GM20431 (cell line): ENCODE measurements around the gene ICAM2.
"Not testable (repeated sequence)": the region's sequence is repeated elsewhere in the genome, so short reads cannot be mapped to it uniquely, and the experiment has no call there.

ENCODE experiments used
- in situ Hi-C: fragments of 300-500 bp; cut with MseI, MboI; formaldehyde crosslinking; loops from one replicate; pipeline ENCODE4 v1.15.0; 2020; ENCODE audit warnings: low sequenced_read_pairs; ENCODE audit not compliant: unreplicated experiment

Gene ICAM2

DNA sequence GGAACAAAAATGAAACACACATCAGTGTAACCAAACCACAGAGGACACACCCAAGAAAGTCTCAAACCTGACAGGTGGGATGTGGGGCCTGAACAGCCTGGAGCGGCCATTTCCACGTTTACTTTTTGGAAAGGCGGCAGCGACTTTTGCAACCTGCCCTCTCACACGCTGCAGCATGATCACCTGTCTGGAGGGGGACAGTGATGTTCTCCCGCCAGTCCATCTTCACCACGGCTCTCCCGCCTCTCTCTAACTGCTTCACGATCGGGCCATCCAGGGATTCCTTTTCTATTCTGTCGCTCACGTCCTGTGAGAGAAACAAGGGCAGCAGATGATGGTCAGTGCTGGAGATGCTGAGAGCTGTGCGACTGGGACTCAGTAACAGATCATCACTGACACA lies 24.7 kb upstream of the ICAM2 start:
- in situ Hi-C loops = no loop called here

GRCh38 chr17:64042700-64043485 lies 22.5 kb upstream of the ICAM2 start:
- in situ Hi-C loops = no loop called here

GRCh38 chr17:64041912-64042311 lies 21.5 kb upstream of the ICAM2 start:
- in situ Hi-C loops = no loop called here

DNA sequence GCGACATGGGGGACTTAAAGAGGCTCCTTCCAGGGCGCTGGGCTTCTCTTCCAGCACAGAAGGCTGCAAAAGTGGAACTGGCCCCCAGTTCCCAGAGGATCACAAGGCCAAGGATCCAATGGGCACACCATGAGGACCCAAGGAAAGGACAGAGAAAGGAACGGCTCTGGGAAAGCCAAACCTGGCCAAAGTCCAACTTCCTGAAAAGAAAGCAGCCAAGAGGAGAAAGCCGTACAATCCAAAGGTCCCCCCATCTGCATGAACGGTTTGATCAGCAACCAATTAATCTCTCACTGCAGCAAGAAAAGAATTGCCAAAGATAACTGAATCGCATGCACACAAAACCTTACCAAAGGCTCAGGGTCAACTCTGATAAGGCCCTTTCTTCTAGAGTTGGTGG lies 19.8 kb upstream of the ICAM2 start:
- in situ Hi-C loops = no loop called here

DNA sequence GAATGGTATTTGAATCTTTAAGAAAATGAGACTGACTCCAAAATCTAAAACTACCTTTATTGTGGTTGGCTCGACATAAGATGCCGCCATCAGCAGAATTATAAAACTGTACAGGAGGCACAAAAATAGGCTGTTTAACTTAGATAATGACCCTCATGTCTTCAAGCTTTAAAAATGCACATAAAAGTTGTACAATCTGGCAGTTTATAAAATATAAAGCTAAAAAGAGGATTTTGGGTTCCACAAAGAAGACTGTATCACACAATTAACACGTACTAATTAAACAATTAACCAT lies 18.6 kb upstream of the ICAM2 start:
- in situ Hi-C loops = loop anchor here (10.0 kb wide), 2 partner anchors 96 to 246 kb away; partner anchors contain the start of gene ERN1

DNA sequence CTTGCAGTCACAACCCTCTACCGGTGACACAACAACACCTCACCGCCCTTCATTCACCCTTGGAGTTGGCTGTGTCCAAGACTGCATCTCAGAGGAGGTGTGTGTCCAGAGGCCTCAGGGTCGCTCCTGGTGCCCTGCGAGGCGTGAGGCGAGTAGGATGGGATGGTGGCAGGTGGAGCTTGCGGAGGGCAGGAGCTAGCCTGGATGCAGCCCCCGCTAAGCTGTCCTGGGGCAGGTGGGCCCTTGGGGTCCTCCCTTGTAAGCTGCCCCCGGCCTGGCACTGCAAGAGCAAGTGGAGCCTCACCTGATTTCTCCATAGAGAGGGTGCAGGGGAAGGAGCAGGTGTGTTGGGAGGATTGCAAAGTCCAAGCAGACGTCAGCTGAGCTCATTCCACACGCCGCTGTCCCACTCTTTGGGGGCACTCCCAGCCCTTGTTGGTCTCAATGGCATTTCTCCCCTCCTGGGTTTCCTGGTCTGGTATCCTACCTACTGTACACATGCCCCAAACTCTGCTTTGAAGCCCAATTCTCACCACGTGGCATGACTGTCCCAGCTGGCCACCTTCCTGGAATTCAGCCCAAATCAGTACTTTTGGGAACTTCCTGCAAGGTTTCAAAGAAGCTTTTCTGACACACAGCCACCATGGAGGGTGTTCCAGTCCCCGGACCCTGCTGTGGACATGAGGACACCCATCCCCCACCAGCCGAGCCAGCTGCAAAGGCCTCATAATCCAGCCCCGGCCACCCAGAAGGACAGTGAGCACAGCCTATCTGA lies 18.1 kb upstream of the ICAM2 start:
- in situ Hi-C loops = loop anchor here (10.0 kb wide), 2 partner anchors 96 to 246 kb away; partner anchors contain the start of gene ERN1

DNA sequence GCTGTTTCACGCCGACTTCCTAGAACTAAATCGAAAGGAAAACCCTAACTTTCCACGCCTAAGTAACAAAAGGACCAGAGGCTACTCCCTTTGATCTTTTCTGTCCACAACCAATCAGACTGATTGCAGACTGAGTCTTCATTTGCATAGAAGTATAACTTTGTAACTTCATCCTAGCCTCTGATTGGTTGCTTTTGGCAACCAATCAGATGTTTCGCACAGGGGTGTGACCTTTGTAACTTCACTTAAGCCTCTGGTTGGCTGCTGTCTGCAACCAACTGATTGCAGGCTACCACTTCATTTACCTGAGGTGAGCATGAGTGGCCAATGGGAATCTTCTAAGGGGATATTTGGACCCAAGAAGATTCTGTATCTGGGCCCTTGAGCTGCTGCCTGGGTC lies 17.4 kb upstream of the ICAM2 start:
- in situ Hi-C loops = loop anchor here (10.0 kb wide), 2 partner anchors 97 to 247 kb away; partner anchors contain the start of gene ERN1

DNA sequence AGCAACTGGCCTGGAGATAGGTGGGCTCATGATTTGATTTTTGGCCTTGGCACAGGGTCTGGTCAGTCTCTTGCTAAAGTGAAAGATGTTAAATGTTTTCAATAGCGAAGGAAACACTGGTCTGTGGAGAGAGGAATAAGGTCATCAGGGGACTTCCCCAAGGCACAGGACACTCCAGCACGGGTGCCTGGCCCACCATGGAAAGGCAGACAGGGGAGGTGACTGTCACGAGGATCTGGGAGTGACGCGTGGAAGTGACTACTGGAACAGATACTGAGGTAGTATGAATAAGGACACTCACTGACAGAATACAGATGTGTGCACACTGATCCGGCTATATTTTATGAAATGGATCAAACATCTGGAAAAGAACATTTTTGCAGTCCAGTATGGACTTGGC lies 16.7 kb upstream of the ICAM2 start:
- in situ Hi-C loops = loop anchor here (10.0 kb wide), 2 partner anchors 98 to 248 kb away; partner anchors contain the start of gene ERN1

DNA sequence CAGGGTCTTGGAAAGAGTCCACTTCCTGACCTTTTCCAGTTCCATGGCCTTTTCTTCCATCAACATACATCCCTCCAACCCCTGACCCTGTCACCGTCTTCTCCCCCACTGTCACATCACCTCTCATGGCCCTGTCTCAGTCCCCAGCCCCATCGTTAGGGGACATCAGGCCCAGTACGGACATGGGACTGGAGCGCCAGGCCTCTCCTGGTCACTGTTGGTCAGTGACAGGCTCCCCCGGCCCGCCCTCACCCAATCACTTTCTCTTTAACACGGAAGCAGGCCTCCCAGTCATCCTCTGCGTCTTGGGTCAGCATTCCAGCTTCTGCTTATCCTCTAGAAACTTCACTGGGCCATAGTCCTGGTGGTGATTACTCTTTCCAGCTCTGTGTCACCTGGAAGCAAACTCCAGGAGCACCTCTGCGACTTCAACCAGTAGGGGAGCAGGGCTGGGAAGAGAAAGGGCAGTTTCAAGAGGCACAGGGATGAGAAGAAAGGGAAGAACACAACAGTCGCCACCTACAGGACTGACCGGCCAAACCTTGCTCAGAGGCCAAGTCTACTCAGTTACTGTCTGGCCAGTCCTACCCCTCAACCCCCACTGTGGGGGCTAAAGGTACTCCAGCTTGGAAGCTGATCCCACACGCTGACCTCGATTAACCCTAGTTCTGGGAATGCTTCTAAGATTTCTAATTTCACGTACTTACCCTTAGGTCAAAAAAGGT lies 15.9 kb upstream of the ICAM2 start:
- in situ Hi-C loops = loop anchor here (10.0 kb wide), 2 partner anchors 98 to 248 kb away; partner anchors contain the start of gene ERN1

- in situ Hi-C loops = loop anchor here (10.0 kb wide), 2 partner anchors 103 to 253 kb away; partner anchors contain the start of gene ERN1
Measured at GRCh38 chr17:64032081-64032480, 11.6 kb upstream of the ICAM2 start.

- in situ Hi-C loops = no loop called here
Measured at GRCh38 chr17:64028874-64029464, 8.5 kb upstream of the ICAM2 start.

- in situ Hi-C loops = no loop called here
Measured at GRCh38 chr17:64025732-64026294, 5.4 kb upstream of the ICAM2 start.

DNA sequence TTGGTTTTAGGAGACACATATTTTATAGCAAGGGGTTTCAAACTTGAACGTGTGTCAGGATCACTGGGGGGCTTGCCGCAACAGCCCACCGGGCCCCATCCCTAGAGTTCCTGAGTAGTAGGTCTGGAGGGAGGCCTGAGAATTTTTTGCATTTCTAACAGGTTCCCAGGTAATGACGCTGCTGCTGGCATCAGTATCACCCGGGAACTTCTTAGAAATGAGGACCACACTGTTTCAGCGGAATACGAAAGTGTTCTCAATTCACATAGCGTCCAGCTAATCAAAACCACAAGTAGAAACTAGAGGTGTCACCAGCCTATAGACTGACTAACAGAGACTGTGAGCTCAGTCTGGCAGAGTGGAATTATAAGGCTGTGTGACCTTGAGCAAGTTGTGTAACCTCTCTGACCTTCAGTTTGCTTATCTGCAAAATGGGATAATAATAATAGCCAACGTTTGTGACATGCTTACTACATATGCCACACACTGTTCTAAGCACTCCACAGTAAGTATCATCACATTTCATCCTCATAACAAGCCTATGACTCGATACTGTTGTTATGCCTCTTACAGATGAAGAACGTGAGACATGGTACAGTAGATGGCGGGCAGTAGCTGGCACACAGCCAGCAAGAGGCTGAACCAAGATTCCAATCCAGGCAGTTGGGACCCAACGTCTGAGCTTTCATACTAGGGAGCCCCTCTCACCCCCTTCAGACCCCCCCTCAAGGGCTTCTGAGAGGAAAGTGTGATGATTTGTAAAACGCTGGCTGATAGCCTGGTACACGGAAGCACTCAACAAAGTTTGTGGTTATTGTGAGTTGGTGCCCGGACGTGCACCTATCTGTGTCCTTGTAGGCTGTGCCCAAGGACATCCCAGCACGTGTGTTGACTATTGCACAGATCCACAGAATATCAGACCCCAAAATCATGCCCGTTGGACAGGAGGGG lies 4.6 kb upstream of the ICAM2 start:
- in situ Hi-C loops = no loop called here

- in situ Hi-C loops = no loop called here
Measured at GRCh38 chr17:64024215-64024654, 3.8 kb upstream of the ICAM2 start.

DNA sequence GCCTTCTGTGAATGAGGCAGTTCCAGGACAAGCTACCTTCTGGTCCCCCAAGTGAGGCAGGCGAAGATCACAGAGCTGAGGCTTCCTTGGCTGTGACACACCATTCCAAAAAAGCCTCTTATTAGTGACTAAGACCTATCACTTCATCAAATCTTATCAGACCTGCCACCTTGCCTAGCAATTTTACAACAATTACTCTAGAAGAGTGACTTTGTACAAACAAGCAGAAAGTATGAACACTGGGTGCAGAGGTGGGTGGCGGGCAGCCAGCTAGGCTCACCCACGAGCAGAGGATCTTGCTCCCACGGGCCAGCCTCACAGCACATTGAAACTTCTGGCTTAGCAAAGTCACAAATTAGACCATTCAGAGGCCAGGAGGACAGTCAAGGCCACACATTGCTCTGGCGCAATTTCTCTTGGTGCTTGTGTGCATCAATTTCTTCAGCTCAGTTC lies 2.2 kb upstream of the ICAM2 start:
- in situ Hi-C loops = no loop called here

DNA sequence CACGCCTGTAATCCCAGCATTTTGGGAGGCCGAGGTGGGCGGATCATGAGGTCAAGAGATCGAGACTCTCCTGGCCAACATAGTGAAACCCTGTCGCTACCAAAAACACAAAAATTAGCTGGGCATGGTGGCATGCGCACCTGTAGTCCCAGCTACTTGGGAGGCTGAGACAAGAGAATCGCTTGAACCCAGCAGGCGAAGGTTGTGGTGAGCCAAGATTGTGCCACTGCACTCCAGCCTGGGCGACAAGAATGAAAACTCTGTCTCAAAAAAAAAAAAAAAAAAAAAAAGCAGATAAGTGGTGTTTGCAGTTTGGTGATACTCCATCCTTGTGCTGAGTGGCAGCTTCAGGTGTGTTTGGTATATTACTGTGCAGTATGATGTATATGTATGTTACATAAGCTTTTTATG lies 877 bp downstream of the ICAM2 start:
- in situ Hi-C loops = not testable (repeated sequence)

- in situ Hi-C loops = no loop called here
Measured at GRCh38 chr17:64017381-64017980, 3.0 kb downstream of the ICAM2 start.

- in situ Hi-C loops = no loop called here
Measured at GRCh38 chr17:64016974-64017373, 3.5 kb downstream of the ICAM2 start.
